A204.1 (cell line): ENCODE results near the gene SIAH3.
"Not testable (repeated sequence)": the region's sequence is repeated elsewhere in the genome, so short reads cannot be mapped to it uniquely, and the experiment has no call there.

Source experiments
- FAIRE-seq: peaks from 2 replicates; lab custom pipeline; 2012; peaks lifted over from hg19 to GRCh38; lab: Jason Lieb, UNC

SIAH3 gene

DNA sequence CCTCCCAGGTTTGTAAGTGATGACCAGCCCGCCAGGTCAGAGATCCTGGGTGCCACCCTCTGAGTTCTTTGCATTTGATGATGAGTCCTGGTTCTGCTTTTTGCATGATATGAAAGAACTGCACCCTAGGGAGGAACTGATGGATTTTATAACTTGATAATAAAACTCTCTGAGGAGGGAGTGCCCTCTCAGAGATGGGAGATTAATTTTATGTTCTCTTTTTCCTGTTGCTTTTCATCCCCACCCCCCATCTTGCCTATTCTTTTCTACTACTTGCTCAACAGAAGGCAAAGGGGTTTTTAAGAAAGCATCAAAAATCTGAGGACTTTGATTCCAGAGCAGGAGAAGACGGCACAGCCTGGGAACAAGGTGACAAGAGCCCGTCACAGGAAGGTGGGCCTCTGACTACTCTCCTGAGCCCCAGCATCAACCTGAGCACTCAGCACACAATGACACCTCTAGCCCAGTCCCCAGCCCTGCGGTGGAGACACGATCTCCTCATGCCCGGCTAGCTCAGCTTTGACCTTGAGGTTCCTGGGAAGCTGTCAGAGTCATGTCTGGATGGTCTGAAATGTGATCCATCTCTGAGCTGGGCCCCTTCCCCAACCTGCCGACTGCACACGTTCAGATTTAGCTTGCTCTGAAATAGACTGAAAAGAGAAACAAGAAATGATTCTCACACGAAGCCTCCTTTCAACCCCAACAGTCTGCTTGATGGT lies 69.1 kb downstream of the SIAH3 start:
- FAIRE-seq, result no peak

- no peak for FAIRE-seq
Observed at GRCh38 chr13:45781553-45782326, 69.8 kb downstream of the SIAH3 start.

DNA sequence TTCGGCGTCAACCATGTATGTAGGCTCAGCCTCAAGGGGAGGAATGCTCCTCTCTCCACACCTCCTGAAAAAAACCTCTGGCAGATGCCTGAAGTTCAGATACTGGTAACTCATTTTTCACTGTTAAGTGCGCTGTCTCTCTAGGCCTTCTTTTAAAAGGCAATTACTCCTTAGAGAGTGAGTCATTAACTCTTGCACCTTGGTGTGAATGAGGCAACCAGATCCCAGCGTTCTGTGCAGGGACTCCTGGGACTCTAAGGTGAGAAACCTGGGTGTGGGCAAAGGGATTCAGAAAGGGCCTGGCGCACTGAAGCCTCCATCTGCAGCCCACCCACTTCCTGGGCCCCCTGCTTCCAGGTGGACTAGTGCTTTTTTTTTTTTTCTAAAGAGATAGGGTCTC lies 71.7 kb downstream of the SIAH3 start:
- no peak for FAIRE-seq

DNA sequence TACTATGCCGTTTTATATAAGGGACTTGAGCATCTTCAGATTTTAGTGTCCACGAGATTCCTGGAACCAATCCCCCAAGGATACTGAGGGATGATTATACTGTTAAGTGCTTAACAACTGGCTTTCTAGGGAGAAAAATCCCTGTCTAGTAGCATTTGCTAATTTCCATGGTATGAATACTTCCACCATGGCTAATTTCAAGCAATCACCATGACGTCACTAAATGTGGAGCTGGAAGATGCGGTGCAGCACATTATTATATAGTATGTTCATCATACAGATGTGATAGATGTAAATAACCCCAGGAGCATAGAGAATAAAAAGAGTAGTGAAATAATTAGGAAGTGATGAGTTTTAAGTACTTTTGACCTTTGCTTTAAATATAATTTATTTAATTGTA lies 72.7 kb downstream of the SIAH3 start:
- FAIRE-seq, result no peak

DNA sequence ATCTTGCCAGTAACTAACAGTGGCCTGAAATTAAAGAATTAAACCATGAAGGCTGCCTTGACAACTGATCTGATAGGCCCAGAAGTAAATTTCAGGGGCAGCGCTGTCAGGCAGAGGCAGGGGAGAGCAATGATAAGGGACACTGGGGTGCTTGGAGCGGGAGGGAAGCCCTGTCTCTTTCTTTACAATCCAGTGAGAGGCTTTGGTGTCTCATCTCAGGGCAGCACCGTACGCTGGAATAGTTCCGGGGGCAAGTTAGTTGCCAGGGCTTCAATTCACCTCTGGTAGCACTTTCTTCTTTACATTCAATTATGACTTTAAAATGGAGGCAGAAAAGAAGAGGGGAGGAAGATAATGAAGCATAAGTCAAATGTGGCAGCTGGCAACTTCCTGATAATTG lies 74.8 kb downstream of the SIAH3 start:
- no peak for FAIRE-seq

DNA sequence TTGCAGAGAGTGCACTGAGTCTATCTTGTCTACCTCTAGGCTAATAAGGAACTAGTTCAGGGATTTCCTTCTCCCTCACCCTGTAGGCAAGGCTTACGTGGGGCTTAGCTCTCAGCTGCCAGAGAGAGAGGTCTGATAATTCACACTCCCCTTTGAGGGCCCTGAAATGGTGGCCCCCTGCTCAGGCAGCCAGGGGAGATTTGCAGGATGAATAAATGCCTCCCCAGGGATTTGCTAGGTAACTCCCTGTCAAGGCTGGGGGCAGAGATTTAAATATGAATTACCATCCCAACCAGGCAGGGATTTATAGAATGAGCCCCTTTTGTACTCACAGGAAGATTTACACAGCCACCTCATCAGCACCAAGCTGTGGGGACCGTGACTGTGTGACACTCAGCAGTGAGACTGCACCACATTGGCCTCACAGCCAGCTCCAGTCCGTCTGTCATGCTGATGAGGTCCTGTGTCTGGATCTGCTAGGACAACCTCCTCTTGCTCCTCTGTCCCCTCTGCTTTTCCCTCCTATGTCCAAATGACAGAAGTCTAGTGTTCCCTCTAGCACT lies 76.1 kb downstream of the SIAH3 start:
- FAIRE-seq, result no peak

DNA sequence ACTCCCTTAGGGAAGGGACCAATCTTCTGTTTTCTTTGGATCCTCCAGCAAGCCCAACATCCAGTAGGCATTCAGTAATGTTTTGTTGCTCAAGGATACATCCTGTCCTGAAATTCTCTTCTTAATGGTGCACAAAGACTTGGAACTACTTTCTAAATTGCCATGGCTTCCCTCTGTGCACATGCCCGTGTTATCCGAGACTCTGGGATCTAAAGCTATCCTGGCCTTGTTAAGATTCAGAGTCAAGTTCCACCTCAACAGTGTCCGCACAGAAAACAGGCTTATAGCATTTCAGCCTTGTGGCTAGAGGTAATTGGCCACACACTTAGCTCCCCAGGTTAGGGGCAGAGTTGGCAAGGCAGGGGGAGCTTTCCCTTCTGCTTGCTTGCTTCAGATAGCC lies 77.6 kb downstream of the SIAH3 start:
- no peak for FAIRE-seq

DNA sequence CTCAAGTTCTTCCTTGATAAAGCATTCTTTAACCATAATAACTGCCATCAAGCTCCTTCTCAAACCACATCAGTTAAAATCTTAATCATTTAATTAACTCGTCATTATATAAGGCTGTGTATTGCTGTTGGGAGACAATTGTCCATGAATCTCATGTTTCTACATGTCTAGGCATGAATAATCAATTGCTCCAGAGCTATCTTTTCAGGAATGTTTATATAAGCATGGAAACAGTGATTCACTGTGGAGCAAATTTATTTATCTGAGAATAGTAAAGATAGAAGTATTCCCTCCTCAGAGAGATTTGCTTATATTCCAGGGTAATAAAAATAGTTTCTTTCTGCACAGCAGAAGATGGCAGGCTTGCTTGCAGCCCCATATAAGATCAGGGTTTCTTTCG lies 78.3 kb downstream of the SIAH3 start:
- no peak for FAIRE-seq

DNA sequence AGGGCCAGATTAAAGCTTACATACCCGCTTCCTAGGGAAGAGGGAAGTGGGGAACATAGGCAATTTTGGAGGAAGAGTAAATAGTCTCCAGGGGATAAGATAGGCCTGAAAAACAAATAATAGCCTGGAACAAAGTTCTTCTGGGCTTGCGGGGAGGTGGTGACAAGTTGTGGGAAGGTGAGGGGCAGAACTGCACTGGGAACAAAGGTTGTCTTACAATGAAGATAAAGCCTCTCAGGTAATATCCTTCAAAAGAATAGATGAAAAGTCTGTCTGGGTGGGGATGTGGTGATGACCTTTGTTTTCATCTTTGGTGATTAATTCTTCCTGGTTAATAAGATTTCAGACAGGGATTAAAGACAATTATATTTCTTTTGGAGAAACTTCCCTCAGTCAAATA lies 80.7 kb downstream of the SIAH3 start:
- no peak for FAIRE-seq

DNA sequence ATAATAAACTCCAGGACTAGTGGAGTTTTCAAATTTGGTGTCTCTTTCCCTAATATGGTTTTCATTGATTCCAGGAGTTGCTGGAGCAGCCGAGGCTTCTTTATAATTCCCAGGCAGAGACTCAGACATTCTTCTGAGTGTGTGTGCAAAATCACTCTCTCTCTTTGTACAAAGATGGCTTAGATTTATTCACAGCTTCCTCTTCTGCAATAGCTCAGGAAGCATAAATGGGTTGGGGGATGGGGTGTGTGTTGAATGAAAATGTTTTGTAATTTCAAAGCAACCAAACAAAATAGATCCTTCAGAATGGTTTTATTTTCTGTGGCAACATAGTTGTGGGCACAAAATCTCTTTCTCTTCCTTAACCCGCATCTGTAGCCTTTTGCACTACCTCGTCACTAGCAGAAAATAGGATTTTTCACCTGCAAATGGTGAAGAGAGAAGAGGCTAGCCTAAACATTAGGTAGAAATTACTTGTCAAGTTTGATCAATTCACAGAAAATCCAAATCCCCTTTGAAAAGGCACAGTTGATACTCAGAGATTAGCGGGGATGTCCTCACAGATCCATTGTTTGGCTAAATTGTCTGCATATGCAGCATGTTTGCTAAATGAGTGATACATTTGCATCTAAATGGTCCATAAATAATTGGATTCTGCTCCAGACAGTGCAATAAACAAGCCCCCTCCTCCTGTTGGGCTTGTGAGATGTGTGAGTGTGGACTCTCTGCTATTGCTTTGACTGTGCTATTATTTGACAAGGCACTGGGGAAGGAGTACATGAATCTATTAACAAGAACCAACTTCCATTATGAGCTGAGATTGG lies 82.7 kb downstream of the SIAH3 start:
- FAIRE-seq, result no peak

DNA sequence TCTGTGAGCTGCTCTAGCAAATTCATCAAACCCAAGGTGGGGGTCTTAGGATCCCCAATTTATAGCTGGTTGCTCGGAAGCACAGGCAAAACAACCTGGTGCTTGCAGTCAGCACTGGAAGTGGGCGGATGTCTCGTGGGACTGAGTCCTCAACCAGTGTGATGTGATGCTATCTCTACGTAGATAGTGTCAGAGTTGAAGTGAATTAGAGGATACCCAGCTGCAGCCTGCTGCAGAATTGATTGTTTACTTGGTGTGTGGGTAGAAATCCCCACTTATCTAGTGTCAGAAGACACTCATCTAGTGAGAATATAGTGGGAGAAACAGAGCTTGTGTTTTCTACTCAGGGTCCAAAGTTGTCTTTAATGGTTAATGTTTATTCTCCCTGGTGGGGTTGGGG lies 86.1 kb downstream of the SIAH3 start:
- no peak for FAIRE-seq

DNA sequence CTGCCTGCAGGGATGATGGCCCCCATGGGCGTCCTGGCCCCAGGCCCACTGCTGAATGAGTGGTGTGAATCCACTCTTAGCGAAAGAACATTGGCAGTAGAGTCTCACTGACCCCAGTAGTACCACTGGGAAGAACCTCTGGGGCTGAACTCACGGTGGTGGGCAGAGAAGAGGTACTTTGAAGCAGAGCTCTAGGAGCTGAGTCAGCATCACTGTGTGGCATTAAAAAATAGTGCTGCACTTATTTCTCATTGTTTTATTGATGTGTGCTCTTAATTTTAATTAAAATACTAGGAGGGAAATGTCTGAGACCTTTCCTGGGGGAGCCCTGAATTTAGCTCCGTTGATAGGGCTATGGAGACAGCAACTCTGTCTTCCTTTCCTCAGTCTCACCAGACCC lies 88.1 kb downstream of the SIAH3 start:
- FAIRE-seq, result no peak

DNA sequence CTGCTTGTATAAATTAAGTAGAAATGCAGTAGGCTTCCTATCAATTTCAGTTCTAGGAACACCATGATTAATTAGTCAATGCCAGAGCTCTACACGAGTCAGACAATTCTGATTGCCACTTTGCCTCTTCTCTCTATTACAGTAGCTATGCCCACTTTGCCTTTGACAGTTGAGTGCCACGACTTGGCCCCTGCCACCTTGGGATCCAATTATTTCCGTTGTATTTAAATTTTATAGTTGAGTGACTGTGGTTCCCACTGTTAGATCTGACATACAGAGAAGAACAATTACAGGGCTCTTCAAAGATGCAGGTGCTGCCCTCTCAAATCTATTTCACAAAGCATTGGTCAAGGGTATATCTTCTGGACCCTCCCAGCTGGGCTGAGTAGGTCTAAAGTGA lies 94.0 kb downstream of the SIAH3 start:
- not testable (repeated sequence) for FAIRE-seq

- FAIRE-seq, result not testable (repeated sequence)
Observed at GRCh38 chr13:45756498-45756897, 95.1 kb downstream of the SIAH3 start.

GRCh38 chr13:45752510-45752909 lies 99.0 kb downstream of the SIAH3 start:
- no peak for FAIRE-seq

- FAIRE-seq, result no peak
Observed at GRCh38 chr13:45751885-45752284, 99.7 kb downstream of the SIAH3 start.

DNA sequence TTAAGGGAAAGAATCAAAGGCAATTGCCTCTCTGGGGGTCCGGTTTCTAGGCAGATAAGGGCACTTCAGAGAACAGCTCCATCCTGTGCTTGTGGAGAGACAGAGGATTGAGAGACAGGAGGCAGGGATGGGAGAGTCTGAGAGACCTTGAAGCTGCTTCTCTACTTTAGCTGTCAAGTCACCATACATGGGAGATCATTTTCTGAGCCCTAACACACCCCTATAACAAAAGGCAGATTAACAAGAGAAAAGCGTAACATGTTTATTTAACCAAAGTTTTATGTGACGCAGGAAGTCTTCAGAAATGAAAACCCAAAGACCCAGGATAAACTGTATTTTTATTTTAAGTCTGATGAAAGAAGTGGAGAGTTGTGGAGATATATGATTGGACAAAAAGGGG lies 101.0 kb downstream of the SIAH3 start:
- FAIRE-seq, result no peak

DNA sequence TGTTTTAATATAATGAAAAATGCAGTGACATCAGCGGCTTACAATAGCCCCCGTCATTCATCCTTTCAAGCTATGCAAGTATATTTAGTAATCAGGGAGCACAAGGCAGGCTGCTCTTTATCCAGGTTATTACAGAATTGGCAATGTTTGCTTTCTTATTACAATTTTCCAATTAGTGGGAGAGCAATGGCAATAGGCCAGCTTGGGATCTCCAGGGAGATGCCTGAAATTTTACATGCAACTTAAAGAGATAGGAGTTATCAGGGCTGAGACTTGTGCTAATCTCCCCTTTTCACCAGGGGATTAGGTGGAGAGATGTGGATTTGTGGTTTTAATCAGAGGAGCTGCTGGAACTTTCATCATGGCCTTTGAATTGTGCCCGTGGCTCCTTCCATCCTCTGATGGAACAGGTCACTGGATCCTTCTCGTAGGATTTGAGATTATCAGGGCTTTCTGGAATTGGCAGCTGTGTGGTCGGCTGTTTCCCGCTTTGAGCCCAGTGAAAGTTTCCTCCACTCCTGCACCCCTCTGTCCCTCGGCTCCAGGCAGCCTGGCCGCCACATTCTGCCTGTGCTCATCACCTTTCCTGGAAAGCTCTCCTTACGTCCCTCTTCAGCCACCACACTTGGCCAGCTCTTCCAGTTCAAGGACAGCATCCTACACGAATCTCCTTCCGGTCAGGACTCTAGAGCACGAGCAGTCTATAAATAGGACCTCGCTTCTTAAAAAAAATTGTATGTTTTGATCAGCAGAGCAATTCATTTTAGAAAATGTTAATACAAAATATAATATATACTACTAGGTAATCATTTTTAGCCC lies 102.4 kb downstream of the SIAH3 start:
- no peak for FAIRE-seq

GRCh38 chr13:45747071-45747470 lies 104.5 kb downstream of the SIAH3 start:
- no peak for FAIRE-seq

GRCh38 chr13:45744979-45745378 lies 106.6 kb downstream of the SIAH3 start:
- no peak for FAIRE-seq

- FAIRE-seq, result no peak
Observed at GRCh38 chr13:45742985-45743384, 108.6 kb downstream of the SIAH3 start.

DNA sequence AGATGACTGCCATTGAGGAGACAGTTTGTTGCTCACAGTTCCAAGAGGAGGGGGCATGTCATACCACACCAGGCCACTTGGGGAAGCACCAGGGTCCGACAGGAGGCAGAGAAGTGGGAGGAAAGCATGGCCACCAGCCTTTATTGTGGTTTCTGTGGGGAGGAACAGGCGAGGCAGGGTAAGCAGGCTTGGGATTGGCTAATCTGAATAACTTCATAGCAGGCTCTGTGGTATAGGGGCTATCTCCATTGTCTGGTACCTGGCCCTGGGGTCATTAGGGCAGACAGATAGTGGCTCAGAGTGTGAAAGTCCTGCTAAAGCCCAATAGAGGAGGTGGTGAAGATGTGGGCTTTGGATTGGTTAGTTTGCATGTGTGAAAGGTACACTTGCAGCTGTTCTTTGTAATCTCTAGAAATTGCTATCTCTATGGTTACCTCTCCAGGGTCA lies 114.0 kb downstream of the SIAH3 start:
- no peak for FAIRE-seq
